GM19193 (cell line): ENCODE results near the gene STK40.

ENCODE experiments used
- POLR2A ChIP-seq: IDR thresholded peaks from 4 replicates; pipeline ENCODE4 v1.6.1; 2011; ENCODE audit not compliant: insufficient read depth, insufficient read length; ENCODE audit errors: extremely low read depth

The STK40 gene

GRCh38 chr1:36326499-36326898 is 59.2 kb downstream of the STK40 start:
- TF ChIP-seq POLR2A = no peak

- no peak for TF ChIP-seq POLR2A
These were observed 61.4 kb downstream of the STK40 start for GRCh38 chr1:36324353-36324703.

GRCh38 chr1:36323636-36324352 is 61.9 kb downstream of the STK40 start, which contains the start of gene EVA1B:
Gene EVA1B (minus strand): TSS chr1:36323645. CDS start chr1:36323037, 608 bp downstream.
- no peak for TF ChIP-seq POLR2A

- TF ChIP-seq POLR2A = no peak
These were observed 62.7 kb downstream of the STK40 start for GRCh38 chr1:36322786-36323635.

GRCh38 chr1:36322041-36322785 is 63.5 kb downstream of the STK40 start:
- no peak for TF ChIP-seq POLR2A

GRCh38 chr1:36321119-36321951 is 64.4 kb downstream of the STK40 start:
- TF ChIP-seq POLR2A = no peak

GRCh38 chr1:36320767-36321118 is 65.0 kb downstream of the STK40 start:
- peak; percentile 6 for TF ChIP-seq POLR2A

GRCh38 chr1:36320291-36320761 is 65.4 kb downstream of the STK40 start:
- peak; percentile 13 for TF ChIP-seq POLR2A

- TF ChIP-seq POLR2A = no peak
These were observed 76.3 kb downstream of the STK40 start for GRCh38 chr1:36309397-36309796.

- TF ChIP-seq POLR2A = no peak
These were observed 78.0 kb downstream of the STK40 start for GRCh38 chr1:36307601-36308330.

- TF ChIP-seq POLR2A = peak; percentile 91
These were observed 78.7 kb downstream of the STK40 start for GRCh38 chr1:36306902-36307456.

- no peak for TF ChIP-seq POLR2A
These were observed 79.4 kb downstream of the STK40 start, which contains the start of gene SH3D21 for GRCh38 chr1:36306210-36306901. Gene SH3D21 (plus strand): TSS chr1:36306368. CDS start chr1:36306421, 53 bp downstream.

- TF ChIP-seq POLR2A = no peak
These were observed 79.9 kb downstream of the STK40 start for GRCh38 chr1:36305915-36306209.
